ENCODE data around the gene COLEC11.

DNA sequence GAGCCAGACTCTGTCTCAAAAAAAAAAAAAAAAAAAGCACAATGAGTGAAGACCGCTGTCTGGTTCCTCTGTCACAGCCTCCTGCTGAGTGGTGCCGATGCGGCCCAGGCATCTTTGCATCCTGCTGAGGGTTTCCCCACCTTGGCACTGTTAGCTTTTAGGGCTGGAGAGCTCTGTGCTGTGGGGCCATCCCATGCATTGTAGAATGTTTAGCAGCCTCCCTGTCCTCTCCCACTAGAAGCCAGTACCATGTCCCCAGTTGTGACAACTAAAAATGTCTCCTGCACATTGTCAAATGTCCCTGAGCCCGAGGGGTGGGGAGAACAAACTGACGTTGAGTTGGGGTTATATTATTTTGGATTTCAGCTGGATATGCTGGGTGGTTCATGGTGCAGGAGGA lies 7.9 kb upstream of the COLEC11 start:
- TF ChIP-seq, protein P1, sequence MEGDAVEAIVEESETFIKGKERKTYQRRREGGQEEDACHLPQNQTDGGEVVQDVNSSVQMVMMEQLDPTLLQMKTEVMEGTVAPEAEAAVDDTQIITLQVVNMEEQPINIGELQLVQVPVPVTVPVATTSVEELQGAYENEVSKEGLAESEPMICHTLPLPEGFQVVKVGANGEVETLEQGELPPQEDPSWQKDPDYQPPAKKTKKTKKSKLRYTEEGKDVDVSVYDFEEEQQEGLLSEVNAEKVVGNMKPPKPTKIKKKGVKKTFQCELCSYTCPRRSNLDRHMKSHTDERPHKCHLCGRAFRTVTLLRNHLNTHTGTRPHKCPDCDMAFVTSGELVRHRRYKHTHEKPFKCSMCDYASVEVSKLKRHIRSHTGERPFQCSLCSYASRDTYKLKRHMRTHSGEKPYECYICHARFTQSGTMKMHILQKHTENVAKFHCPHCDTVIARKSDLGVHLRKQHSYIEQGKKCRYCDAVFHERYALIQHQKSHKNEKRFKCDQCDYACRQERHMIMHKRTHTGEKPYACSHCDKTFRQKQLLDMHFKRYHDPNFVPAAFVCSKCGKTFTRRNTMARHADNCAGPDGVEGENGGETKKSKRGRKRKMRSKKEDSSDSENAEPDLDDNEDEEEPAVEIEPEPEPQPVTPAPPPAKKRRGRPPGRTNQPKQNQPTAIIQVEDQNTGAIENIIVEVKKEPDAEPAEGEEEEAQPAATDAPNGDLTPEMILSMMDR (IDR thresholded peaks at IDR 0.05), result no peak
- no peak for TF ChIP-seq POLR2A (IDR thresholded peaks at IDR 0.05)

Data from adrenal gland (tissue), 5 donors.